Left ventricle myocardium inferior (tissue), 1 donor: ENCODE results near the gene AKAP17A. TPM values are rescaled to one million over a fixed set of nuclear protein-coding genes. Genes with fewer than 3 reads are reported as not detected.
"Not testable (repeated sequence)": the region's sequence is repeated elsewhere in the genome, so short reads cannot be mapped to it uniquely, and the experiment has no call there.

Experiments
- DNase-seq: peaks from one replicate; pipeline ENCODE4 v3.0.0-alpha.2; 2020
- H3K27ac ChIP-seq: fragments of 200-600 bp; replicated peaks from 2 replicates; pipeline ENCODE4 v1.8.0; 2021
- H3K27me3 ChIP-seq: fragments of 200-600 bp; 2 replicates; pipeline ENCODE4 v1.8.0; 2021; ENCODE audit warnings: low read depth
- H3K36me3 ChIP-seq: fragments of 200-600 bp; 2 replicates; pipeline ENCODE4 v1.8.0; 2021
- H3K4me1 ChIP-seq: fragments of 200-600 bp; 2 replicates; pipeline ENCODE4 v1.8.0; 2021
- H3K4me3 ChIP-seq: fragments of 200-600 bp; 2 replicates; pipeline ENCODE4 v1.8.0; 2021; ENCODE audit warnings: mild to moderate bottlenecking, moderate library complexity
- H3K9me3 ChIP-seq: fragments of 200-600 bp; replicated peaks from 2 replicates; pipeline ENCODE4 v1.8.0; 2021
- CTCF ChIP-seq: fragments of 200-600 bp; IDR thresholded peaks from 2 replicates; pipeline ENCODE4 v1.8.0; 2021; ENCODE audit warnings: antibody characterized with exemption, mild to moderate bottlenecking, borderline replicate concordance
- intact Hi-C: fragments of 100-400 bp; cut with micrococcal nuclease; formaldehyde crosslinking; loops from one replicate; pipeline ENCODE4 v1.11.0; 2022
- total RNA-seq: library from RNA; stranded (reverse); fragmentation: NEBNext Ultra II Directional; extraction: Animal tissue kit (Norgen Biotek cat#: 25700); gene quantifications from one replicate; pipeline ENCODE4 v1.2.1, GENCODE V29; 2021
- donor health status: DM: no; HTN: yes; CAD: no; lungs with severe emphysema.

AKAP17A gene
- total RNA-seq, 1 donor from 2014 or later, result 15.8 TPM

GRCh38 chrX:1551959-1552546 is 39.4 kb upstream of the AKAP17A start:
- no peaks in the 10 kb centered on the region for H3K36me3 ChIP-seq
- H3K4me1 ChIP-seq, result peaks cover 8% of the 10 kb centered on the region
- H3K9me3 ChIP-seq, result peaks cover 21% of the 10 kb centered on the region
- no peak overlapping the region for H3K4me3 ChIP-seq
- no peak overlapping the region for H3K27ac ChIP-seq
- DNase-seq, result no peak
- intact Hi-C loops, result no loop called here
- no peak for TF ChIP-seq CTCF
- no peaks in the 10 kb centered on the region for H3K27me3 ChIP-seq

- Histone ChIP-seq H3K4me1 (no peaks in the 10 kb centered on the region), H3K36me3 (no peaks in the 10 kb centered on the region), H3K9me3 (peaks cover 21% of the 10 kb centered on the region), H3K27me3 (no peaks in the 10 kb centered on the region), H3K4me3 (no peak overlapping the region), H3K27ac (no peak overlapping the region)
- TF ChIP-seq CTCF, result no peak
- intact Hi-C loops, result no loop called here
- DNase-seq, result no peak
Measured at GRCh38 chrX:1554469-1555210, 36.8 kb upstream of the AKAP17A start.

- H3K27me3 ChIP-seq, result no peaks in the 10 kb centered on the region
- no peak overlapping the region for H3K4me3 ChIP-seq
- no peaks in the 10 kb centered on the region for H3K4me1 ChIP-seq
- H3K9me3 ChIP-seq, result peaks cover 21% of the 10 kb centered on the region
- TF ChIP-seq CTCF, result no peak
- DNase-seq, result no peak
- no peak overlapping the region for H3K27ac ChIP-seq
- intact Hi-C loops, result no loop called here
- no peaks in the 10 kb centered on the region for H3K36me3 ChIP-seq
Measured at GRCh38 chrX:1555370-1555769, 36.0 kb upstream of the AKAP17A start.

GRCh38 chrX:1557442-1557841 is 34.0 kb upstream of the AKAP17A start:
- H3K36me3 ChIP-seq, H3K27me3 ChIP-seq, DNase-seq, H3K4me1 ChIP-seq, H3K27ac ChIP-seq, intact Hi-C loops, H3K4me3 ChIP-seq: not testable (repeated sequence)
- H3K9me3 ChIP-seq, result peaks cover 17% of the 10 kb centered on the region

GRCh38 chrX:1558761-1559468 is 32.5 kb upstream of the AKAP17A start:
- H3K9me3 ChIP-seq, result peaks cover 9% of the 10 kb centered on the region
- no peak for TF ChIP-seq CTCF
- H3K4me3 ChIP-seq, result no peak overlapping the region
- peaks cover 5% of the 10 kb centered on the region for H3K27me3 ChIP-seq
- intact Hi-C loops, result no loop called here
- H3K36me3 ChIP-seq, result no peaks in the 10 kb centered on the region
- no peak for DNase-seq
- H3K27ac ChIP-seq, result no peak overlapping the region
- H3K4me1 ChIP-seq, result no peaks in the 10 kb centered on the region

GRCh38 chrX:1561164-1561563 is 30.2 kb upstream of the AKAP17A start:
- no peak for DNase-seq
- Histone ChIP-seq H3K27ac (no peak overlapping the region), H3K27me3 (peaks cover 5% of the 10 kb centered on the region), H3K4me1 (no peaks in the 10 kb centered on the region), H3K36me3 (no peaks in the 10 kb centered on the region), H3K9me3 (no peaks in the 10 kb centered on the region), H3K4me3 (no peak overlapping the region)
- intact Hi-C loops, result no loop called here
- no peak for TF ChIP-seq CTCF

- H3K4me3 ChIP-seq, H3K9me3 ChIP-seq, H3K27ac ChIP-seq, H3K27me3 ChIP-seq, intact Hi-C loops, DNase-seq, H3K36me3 ChIP-seq, H3K4me1 ChIP-seq: not testable (repeated sequence)
Measured at GRCh38 chrX:1564077-1564476, 27.3 kb upstream of the AKAP17A start.
